GM21515 (cell line): ENCODE results near the gene ATP9B.

ENCODE experiments used
- ATAC-seq: cut with Tn5 transposase; IDR thresholded peaks from one replicate; pipeline ENCODE4 v1.9.1; 2021; ENCODE audit not compliant: unreplicated experiment

Gene ATP9B

GRCh38 chr18:79423211-79424007 lies 354.2 kb downstream of the ATP9B start:
- ATAC-seq: no peak

DNA sequence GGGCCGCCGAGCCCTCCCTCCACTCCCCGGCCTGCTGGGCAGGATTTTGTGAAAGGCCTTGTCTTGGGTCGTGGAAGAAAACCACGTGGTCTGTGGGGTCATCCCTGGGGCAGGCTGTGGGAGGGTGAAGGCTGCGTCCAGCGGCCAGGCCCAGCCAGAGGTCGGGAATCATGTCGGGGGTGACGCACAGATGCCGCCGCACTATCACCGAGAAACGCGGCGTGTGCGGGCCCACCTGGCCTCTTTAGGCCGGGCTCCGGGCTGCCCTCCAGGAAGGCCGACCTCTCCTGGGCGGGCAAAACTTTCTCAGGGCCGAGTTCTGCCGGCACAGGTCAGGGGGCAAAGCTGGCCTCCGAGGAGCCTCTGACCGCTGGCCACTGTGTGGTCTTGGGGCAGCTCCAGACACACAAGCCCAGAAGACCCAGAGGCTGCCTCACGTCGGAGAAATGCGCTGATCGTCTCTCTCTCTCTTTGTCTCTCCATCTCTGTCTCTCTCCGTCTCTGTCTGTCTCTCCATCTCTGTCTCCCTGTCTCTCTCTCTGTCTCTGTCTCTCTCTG lies 354.9 kb downstream of the ATP9B start:
- ATAC-seq: no peak

- no peak for ATAC-seq
These were observed 355.8 kb downstream of the ATP9B start for GRCh38 chr18:79424880-79425568.

DNA sequence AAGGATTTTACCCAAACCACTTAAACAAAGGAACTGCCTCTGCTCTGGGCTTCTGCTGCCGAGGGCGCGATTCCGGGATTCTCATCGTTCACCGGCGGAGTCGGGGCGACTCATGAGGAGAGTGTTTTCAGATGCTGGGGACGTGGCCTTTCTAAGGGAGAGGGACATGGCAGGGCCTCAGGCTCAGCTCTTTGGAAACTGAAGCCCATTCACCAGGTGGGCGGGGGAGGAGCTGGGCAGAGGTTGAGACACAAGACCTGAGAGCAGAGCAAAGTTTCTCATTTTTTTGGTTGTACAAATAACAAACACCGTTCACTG lies 356.3 kb downstream of the ATP9B start:
- no peak for ATAC-seq

GRCh38 chr18:79426376-79427300 lies 357.4 kb downstream of the ATP9B start:
- ATAC-seq: no peak

GRCh38 chr18:79427368-79428225 lies 358.4 kb downstream of the ATP9B start:
- no peak for ATAC-seq
